Glomerular visceral epithelial cell (primary cell): ENCODE results near the gene ZGPAT.

Source experiments
- DNase-seq: peaks from one replicate; pipeline ENCODE4 v3.0.0-alpha.2; 2016; ENCODE audit errors: extremely low spot score

Gene ZGPAT

GRCh38 chr20:63782521-63782971, 74.7 kb downstream of the ZGPAT start:
- no peak for DNase-seq

- DNase-seq: no peak
These were observed 76.1 kb downstream of the ZGPAT start for GRCh38 chr20:63783970-63784369.

GRCh38 chr20:63785691-63786131, 77.9 kb downstream of the ZGPAT start:
- DNase-seq: no peak
